ENCODE data around the gene TMEM88. TPM values are rescaled to one million over a fixed set of nuclear protein-coding genes. Genes with fewer than 3 reads are reported as not detected.

Gene TMEM88
- total and polyA plus RNA-seq, 2 of the 13 experiments (the other 11 are each of a cell fraction or from before 2014, with no cell fraction given): 0.31 to 0.66 TPM

DNA sequence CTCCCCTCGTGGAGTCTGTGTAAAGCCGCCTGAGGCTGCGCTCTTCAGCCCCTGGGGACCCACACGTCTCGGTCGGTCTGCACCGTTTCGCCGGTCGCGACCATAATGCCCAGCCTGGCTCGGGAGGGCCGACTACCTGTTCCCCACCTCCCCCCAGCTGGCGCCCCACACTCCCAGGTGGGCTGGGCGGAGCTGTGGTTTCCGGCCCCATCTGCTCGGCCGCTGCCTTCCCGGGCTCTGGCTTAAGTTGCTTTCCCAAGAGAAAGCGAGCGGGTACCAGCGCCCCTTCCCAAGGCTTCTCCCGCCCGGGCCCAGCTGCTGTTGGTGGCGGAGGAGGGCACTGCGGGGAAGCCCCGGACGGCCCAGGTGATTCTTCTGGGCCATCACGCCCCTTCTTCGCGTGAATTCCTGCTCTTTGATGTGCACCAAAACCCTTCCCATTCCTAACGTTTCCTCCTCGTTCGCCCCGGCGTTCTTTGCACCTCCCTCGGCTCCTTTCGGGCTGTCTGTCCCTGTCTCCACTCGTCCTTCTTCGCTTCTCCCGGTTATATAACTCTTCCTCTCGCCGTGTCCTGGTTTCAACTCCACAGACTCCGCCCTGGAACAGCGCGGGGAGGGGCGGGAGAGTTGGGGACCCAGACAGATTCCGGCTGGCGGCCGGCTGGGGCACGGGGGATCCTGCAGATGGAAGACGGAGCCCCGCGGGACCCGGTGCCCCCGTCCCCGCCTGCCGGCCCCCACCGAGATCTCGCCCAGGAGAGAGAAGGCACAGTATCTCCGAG, 18.9 kb upstream of the TMEM88 start (continued):
- TF ChIP-seq KMT2B (CRISPR knock-in tag; IDR thresholded peaks at IDR 0.05) (no peak; the same call in 1 of the 2 replicates), ZFP41 (CRISPR knock-in tag; IDR thresholded peaks at IDR 0.05; ENCODE audit: borderline replicate concordance) (no peak), ZNF256 (CRISPR knock-in tag; conservative IDR thresholded peaks at IDR 0.05) (no peak), PHF8 (CRISPR knock-in tag; IDR thresholded peaks at IDR 0.05) (peak; percentile 12; the same call in 1 of the 2 replicates), SP5 (CRISPR knock-in tag; IDR thresholded peaks at IDR 0.05; ENCODE audit: borderline replicate concordance, low read depth) (no peak), GFI1 (CRISPR knock-in tag; IDR thresholded peaks at IDR 0.05; ENCODE audit: borderline replicate concordance) (0 out of 2 replicates have a peak, but pooled peaks have one; percentile 20), PHB2 (IDR thresholded peaks at IDR 0.05; ENCODE audit: partially characterized antibody) (no peak), ZBTB3 (CRISPR knock-in tag; IDR thresholded peaks at IDR 0.05; ENCODE audit: borderline replicate concordance, low read depth) (no peak), TRIM24 (CRISPR knock-in tag; IDR thresholded peaks at IDR 0.05) (no peak), NR2F2 (IDR thresholded peaks at IDR 0.05; ENCODE audit: borderline replicate concordance, low read depth) (no peak), EZH2 (conservative IDR thresholded peaks at IDR 0.05; ENCODE audit: low read depth, low read length) (no peak), NCOR1 (IDR thresholded peaks at IDR 0.05; ENCODE audit: borderline replicate concordance, low read length) (no peak), ZNF44 (CRISPR knock-in tag; IDR thresholded peaks at IDR 0.05) (no peak), KDM5A (IDR thresholded peaks at IDR 0.05; ENCODE audit: borderline replicate concordance, low read length) (peak; percentile 57), CEBPG (CRISPR knock-in tag; IDR thresholded peaks at IDR 0.05) (no peak), ZNF782 (CRISPR knock-in tag; IDR thresholded peaks at IDR 0.05; ENCODE audit: borderline replicate concordance) (no peak), YY1 (IDR thresholded peaks at IDR 0.05; ENCODE audit: insufficient read depth, insufficient replicate concordance, low read depth, low read length) (no peak), ARNT2 (CRISPR knock-in tag; IDR thresholded peaks at IDR 0.05; ENCODE audit: low read depth) (no peak; the same call in 1 of the 2 replicates)
- TF ChIP-seq, protein P1, sequence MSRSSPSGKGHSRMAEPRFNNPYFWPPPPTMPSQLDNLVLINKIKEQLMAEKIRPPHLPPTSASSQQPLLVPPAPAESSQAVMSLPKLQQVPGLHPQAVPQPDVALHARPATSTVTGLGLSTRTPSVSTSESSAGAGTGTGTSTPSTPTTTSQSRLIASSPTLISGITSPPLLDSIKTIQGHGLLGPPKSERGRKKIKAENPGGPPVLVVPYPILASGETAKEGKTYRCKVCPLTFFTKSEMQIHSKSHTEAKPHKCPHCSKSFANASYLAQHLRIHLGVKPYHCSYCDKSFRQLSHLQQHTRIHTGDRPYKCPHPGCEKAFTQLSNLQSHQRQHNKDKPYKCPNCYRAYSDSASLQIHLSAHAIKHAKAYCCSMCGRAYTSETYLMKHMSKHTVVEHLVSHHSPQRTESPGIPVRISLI (CRISPR knock-in tag; IDR thresholded peaks at IDR 0.05; ENCODE audit: borderline replicate concordance): no peak
- TF ChIP-seq, protein P2, sequence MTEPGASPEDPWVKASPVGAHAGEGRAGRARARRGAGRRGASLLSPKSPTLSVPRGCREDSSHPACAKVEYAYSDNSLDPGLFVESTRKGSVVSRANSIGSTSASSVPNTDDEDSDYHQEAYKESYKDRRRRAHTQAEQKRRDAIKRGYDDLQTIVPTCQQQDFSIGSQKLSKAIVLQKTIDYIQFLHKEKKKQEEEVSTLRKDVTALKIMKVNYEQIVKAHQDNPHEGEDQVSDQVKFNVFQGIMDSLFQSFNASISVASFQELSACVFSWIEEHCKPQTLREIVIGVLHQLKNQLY (CRISPR knock-in tag; IDR thresholded peaks at IDR 0.05): no peak
- TF ChIP-seq, protein P3, sequence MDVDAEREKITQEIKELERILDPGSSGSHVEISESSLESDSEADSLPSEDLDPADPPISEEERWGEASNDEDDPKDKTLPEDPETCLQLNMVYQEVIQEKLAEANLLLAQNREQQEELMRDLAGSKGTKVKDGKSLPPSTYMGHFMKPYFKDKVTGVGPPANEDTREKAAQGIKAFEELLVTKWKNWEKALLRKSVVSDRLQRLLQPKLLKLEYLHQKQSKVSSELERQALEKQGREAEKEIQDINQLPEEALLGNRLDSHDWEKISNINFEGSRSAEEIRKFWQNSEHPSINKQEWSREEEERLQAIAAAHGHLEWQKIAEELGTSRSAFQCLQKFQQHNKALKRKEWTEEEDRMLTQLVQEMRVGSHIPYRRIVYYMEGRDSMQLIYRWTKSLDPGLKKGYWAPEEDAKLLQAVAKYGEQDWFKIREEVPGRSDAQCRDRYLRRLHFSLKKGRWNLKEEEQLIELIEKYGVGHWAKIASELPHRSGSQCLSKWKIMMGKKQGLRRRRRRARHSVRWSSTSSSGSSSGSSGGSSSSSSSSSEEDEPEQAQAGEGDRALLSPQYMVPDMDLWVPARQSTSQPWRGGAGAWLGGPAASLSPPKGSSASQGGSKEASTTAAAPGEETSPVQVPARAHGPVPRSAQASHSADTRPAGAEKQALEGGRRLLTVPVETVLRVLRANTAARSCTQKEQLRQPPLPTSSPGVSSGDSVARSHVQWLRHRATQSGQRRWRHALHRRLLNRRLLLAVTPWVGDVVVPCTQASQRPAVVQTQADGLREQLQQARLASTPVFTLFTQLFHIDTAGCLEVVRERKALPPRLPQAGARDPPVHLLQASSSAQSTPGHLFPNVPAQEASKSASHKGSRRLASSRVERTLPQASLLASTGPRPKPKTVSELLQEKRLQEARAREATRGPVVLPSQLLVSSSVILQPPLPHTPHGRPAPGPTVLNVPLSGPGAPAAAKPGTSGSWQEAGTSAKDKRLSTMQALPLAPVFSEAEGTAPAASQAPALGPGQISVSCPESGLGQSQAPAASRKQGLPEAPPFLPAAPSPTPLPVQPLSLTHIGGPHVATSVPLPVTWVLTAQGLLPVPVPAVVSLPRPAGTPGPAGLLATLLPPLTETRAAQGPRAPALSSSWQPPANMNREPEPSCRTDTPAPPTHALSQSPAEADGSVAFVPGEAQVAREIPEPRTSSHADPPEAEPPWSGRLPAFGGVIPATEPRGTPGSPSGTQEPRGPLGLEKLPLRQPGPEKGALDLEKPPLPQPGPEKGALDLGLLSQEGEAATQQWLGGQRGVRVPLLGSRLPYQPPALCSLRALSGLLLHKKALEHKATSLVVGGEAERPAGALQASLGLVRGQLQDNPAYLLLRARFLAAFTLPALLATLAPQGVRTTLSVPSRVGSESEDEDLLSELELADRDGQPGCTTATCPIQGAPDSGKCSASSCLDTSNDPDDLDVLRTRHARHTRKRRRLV (CRISPR knock-in tag; IDR thresholded peaks at IDR 0.05): no peak
- TF ChIP-seq, protein P4, sequence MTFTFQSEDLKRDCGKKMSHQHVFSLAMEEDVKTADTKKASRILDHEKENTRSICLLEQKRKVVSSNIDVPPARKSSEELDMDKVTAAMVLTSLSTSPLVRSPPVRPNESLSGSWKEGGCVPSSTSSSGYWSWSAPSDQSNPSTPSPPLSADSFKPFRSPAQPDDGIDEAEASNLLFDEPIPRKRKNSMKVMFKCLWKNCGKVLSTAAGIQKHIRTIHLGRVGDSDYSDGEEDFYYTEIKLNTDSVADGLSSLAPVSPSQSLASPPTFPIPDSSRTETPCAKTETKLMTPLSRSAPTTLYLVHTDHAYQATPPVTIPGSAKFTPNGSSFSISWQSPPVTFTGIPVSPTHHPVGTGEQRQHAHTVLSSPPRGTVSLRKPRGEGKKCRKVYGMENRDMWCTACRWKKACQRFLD (CRISPR knock-in tag; IDR thresholded peaks at IDR 0.05; ENCODE audit: borderline replicate concordance): no peak; the same call in 1 of the 2 replicates

Data from HepG2 (cell line).